HG03039 (cell line): ENCODE data around the gene EPN2.
"Not testable (repeated sequence)": the region's sequence is repeated elsewhere in the genome, so short reads cannot be mapped to it uniquely, and the experiment has no call there.

ENCODE experiments used
- ATAC-seq: cut with Tn5 transposase; IDR thresholded peaks from one replicate; pipeline ENCODE4 v1.9.1; 2021; ENCODE audit warnings: mild to moderate bottlenecking, moderate library complexity; ENCODE audit not compliant: unreplicated experiment

EPN2 gene

GRCh38 chr17:19264681-19265080 is 27.5 kb downstream of the EPN2 start:
- ATAC-seq: no peak

GRCh38 chr17:19265755-19266154 is 28.6 kb downstream of the EPN2 start:
- ATAC-seq: no peak

GRCh38 chr17:19268611-19269010 is 31.4 kb downstream of the EPN2 start:
- ATAC-seq: no peak

- no peak for ATAC-seq
Observed at GRCh38 chr17:19269106-19269505, 31.9 kb downstream of the EPN2 start.

- no peak for ATAC-seq
Observed at GRCh38 chr17:19269641-19270040, 32.5 kb downstream of the EPN2 start.

GRCh38 chr17:19270347-19270703 is 33.2 kb downstream of the EPN2 start:
- no peak for ATAC-seq

- no peak for ATAC-seq
Observed at GRCh38 chr17:19270704-19271611, 33.8 kb downstream of the EPN2 start.

- no peak for ATAC-seq
Observed at GRCh38 chr17:19271780-19272357, 34.7 kb downstream of the EPN2 start.

- no peak for ATAC-seq
Observed at GRCh38 chr17:19273731-19274130, 36.6 kb downstream of the EPN2 start.

GRCh38 chr17:19274893-19275292 is 37.7 kb downstream of the EPN2 start:
- no peak for ATAC-seq

GRCh38 chr17:19275457-19276127 is 38.4 kb downstream of the EPN2 start:
- no peak for ATAC-seq

GRCh38 chr17:19278284-19278683 is 41.1 kb downstream of the EPN2 start:
- not testable (repeated sequence) for ATAC-seq

GRCh38 chr17:19278729-19279128 is 41.6 kb downstream of the EPN2 start:
- ATAC-seq: no peak

GRCh38 chr17:19281161-19281560 is 44.0 kb downstream of the EPN2 start:
- ATAC-seq: no peak

- ATAC-seq: no peak
Observed at GRCh38 chr17:19284005-19284959, 47.1 kb downstream of the EPN2 start.

- no peak for ATAC-seq
Observed at GRCh38 chr17:19285213-19285900, 48.2 kb downstream of the EPN2 start.

GRCh38 chr17:19286751-19287341 is 49.7 kb downstream of the EPN2 start:
- ATAC-seq: no peak

- no peak for ATAC-seq
Observed at GRCh38 chr17:19287651-19288050, 50.5 kb downstream of the EPN2 start.

- no peak for ATAC-seq
Observed at GRCh38 chr17:19288453-19288852, 51.3 kb downstream of the EPN2 start.
